NCI-H1417 (cell line): ENCODE results near the gene ANKRD17.
"Not testable (repeated sequence)": the region's sequence is repeated elsewhere in the genome, so short reads cannot be mapped to it uniquely, and the experiment has no call there.

ENCODE experiments used
- DNase-seq, 3 experiments: peaks; one replicate each; lab custom pipeline; 2025; lab: John Stamatoyannopoulos, UW

Gene ANKRD17

DNA sequence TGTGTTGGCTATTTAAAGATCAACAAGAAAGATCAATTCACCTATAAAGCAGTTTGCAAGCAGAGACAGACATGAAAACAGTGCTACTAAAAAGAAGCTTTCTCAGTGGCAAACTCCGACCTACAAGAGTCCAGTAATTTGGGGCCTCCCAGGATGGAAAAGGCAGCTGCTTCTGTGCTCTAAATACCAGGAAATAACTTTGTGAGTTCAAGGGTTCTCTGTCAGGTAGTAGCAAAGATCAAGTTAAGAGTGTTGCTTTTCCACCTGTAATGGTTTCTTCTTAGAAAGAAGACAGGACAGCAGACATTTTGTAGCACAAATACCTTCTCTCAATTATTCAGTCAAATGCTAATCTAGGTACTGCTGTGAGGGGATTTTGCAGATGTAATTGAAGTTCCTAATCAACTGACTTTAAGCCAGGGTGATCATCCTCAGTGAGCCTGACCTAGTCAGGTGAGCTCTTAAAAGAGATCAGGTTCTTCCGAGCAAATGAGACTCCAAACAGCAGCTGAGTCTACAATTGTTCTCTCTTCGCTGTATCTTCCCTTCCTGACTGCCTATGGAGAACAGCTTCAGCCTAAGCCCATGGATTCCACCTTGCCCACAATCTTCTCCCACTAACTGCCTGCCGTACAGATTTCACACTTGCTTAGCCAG, 13.5 kb downstream of the ANKRD17 start:
- DNase-seq, result no peak

DNA sequence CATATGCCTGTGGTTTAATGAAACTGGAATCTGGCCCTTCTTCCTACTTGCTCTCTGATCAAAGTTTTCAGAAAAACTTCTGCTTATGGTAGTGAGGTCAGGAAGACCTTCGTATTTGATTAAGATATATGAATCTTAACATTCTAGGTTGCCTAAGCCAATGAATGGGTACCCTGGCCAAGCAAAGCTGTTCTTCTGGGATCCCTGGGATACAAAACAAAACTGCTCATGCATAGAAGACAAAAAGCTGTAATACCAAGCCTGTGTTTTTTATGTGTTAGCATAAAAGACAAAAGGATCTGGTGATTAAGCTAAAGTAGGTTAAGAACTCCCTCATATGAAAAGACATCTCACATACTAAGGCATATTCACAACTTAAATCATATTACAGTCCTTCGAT, 21.6 kb downstream of the ANKRD17 start:
- no peak for DNase-seq

DNA sequence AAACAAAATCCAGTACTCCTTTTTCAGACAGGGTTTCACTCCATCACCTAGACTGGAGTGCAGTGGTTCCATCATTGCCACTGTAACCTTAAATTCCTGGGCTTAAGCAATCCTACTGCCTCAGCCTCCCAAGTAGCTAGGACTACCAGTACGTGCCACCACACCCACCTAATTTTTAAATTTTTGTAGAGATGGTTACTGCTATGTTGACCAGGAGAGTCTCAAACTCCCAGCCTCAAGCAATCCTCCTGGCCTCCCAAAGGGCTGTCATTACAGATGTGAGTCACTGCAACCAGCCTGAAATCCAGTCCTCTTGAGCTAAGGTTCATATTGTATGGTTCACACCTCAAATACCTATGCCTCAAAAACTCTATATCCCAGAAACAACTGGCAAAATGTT, 22.4 kb downstream of the ANKRD17 start:
- no peak for DNase-seq

GRCh38 chr4:73234712-73235111, 23.9 kb downstream of the ANKRD17 start:
- DNase-seq, result no peak

- no peak for DNase-seq
Observed at GRCh38 chr4:73231518-73232487, 26.8 kb downstream of the ANKRD17 start.

GRCh38 chr4:73230865-73231517, 27.6 kb downstream of the ANKRD17 start:
- no peak for DNase-seq

DNA sequence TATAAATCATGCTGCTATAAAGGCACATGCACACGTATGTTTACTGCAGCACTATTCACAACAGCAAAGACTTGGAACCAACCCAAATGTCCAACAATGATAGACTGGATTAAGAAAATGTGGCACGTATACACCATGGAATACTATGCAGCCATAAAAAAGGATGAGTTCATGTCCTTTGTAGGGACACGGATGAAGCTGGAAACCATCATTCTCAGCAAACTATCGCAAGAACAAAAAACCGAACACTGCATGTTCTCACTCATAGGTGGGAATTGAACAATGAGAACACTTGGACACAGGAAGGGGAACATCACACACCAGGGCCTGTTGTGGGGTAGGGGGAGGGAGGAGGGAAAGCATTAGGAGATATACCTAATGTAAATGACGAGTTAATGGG, 29.8 kb downstream of the ANKRD17 start:
- DNase-seq, result not testable (repeated sequence)

DNA sequence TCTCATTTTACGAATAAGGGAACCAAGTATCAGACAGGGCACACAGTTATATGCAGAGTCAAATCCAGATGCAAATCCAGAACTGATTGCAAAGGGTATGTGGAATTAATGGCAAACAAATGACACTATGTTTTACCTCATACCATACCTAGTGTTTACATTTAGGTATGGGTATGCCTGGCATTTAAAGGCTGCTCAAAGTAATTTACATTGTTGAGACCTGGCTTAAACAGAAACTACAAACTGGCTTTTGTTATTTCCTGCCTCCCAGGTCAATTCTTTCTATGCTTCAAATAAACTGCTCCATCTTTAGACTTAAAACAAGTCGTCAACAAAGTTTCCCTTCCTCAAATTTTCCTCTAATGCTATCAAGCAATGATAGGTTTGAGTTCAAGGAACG, 33.7 kb downstream of the ANKRD17 start:
- no peak for DNase-seq

- peak in 1 of 3 experiments; percentile 45 for DNase-seq
Observed at GRCh38 chr4:73223258-73223650, 35.3 kb downstream of the ANKRD17 start.

- DNase-seq, result peak; percentile 66 to 93 (median 75)
Observed at GRCh38 chr4:73222466-73223257, 35.9 kb downstream of the ANKRD17 start.

DNA sequence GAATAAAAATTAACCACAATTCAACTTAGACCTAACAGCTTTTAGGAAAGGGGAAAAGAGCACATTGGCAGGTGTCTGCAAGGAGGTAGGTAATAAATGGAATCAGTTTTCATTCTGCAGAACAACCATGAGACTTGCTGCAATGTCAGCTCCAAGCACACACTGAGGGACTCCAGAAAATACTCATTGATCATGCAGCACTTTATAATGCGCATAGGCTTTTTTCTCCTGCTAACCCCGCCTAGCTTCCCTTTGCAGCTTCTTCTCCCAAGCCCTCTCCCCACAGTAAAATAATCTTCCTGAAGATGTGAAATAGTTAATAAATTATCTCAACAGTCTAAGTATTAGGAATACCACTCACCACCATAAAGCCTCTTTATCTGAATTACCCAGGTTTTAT, 36.9 kb downstream of the ANKRD17 start:
- DNase-seq, result peak in 1 of 3 experiments; percentile 23

DNA sequence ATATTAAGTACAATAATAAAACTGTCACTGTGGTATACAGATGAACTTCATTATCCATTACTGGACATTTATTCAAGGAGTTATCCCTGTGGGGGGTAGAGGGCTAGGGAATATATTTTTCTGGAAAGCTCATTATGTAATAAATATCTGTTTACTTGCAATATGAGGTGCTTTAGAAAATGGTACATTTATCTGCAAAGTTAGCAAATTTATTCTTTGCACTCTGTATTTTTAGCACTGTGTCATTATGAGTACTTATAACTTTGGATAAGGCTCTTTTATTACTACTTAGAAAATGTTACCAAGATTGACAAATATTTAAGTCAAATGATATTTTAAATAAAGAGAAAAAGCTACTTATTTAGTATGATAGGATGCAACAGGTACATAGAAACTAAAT, 37.8 kb downstream of the ANKRD17 start:
- DNase-seq, result peak in 2 of 3 experiments; percentile 55 to 86

DNA sequence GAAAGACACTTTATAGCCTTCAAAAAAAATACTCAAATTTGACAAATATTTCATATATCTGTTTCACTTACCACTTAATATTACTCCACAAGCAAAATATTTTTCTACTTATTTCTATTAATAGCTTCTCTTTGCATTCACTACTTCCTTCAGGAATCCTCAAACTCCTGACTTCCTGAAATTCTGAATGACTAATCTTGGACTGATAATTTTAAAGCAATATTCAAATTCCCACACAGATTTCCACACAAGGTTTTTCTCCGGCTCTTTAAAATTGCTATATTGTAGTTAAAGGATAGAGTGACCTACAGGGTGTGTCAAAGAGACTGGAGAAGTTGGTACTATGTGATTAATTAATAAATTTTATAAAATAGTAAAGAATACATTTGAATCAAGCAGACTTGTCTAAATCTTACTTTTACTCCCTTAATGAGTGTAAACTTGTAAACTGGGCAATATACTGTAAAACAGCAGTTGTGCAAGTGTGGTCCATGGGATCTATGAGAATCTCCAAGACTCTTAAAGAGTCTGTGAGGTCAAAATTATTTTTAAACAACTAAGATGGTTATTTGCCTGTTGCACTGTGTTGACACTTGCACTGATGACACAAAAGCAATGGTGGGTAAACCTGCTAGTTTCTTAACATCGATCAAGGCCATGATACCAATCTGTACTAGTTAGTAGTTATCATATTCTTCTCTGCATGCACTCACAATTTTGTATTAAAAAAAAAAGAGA, 44.5 kb downstream of the ANKRD17 start:
- no peak for DNase-seq

- no peak for DNase-seq
Observed at GRCh38 chr4:73212982-73213730, 45.4 kb downstream of the ANKRD17 start.

GRCh38 chr4:73211968-73212367, 46.6 kb downstream of the ANKRD17 start:
- no peak for DNase-seq

DNA sequence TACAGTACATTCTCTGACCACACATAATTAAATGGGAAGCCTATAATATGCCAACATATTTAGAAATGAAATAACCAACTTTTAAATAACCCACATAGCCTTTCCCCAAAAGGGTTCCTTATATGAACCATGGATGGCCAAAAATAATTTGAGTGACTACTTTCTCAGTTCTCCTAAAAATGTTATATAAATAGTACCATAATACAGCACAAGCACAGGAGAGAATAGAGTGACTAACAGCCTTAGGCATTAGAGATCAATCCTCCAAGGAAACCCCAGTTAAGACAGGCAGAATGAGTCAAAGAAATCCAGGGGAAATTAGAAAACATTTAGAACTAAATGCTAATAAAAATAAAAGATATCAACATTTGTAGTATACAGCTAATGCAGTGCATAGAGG, 50.2 kb downstream of the ANKRD17 start:
- DNase-seq, result no peak

DNA sequence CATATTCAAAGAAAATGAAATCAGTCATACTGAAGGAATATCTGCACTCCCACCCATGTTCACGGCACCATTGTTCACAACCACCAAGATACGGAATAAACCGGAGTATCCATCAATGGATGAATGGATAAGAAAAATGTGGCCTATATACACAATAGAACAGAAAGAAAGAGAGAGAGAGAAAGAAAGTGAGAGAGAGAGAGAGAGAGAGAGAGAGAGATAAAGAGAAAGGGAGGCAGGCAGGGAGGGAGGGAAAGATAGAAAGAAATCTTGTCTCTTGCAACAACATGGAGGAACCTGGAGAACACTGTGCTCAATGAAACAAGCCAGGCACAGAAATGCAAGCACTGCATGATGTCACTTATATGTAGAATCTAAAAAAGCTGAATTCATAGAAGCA, 52.4 kb downstream of the ANKRD17 start:
- no peak for DNase-seq

DNA sequence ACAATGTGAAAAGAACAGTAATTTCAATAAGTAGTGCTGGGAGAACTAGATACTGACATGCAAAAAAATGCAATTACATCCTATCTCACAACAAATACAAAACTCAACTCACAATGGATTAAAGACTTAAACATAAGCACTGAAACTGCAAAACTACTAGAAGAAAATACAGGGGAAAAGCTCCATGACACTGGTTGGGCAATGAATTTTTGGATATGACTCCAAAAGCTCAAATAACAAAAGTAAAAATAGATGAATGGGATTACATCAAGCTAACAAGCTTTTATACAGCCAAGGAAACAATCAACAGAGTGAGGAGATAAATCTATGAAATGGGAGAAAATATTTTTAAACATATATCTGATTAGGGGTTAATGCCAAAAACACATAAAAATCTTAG, 53.1 kb downstream of the ANKRD17 start:
- no peak for DNase-seq

- not testable (repeated sequence) for DNase-seq
Observed at GRCh38 chr4:73203976-73204375, 54.6 kb downstream of the ANKRD17 start.

DNA sequence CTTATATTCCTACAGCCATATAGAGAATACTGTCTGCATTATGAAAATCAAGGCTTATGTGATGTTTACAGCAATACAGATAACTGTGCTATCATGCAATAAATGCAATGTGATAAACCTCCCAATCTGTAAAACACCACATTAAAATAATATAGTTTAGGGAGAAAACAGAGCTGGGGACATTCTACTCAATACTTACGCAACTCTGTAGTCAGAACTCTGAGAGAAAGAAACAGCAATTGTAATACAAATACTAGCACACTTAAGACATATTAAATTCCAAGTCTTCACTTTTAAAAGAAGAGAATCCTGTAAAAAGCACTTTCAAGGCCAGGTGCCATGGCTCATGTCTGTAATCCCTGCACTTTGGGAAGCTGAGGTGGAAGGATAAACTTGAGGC, 61.4 kb downstream of the ANKRD17 start:
- DNase-seq, result no peak
